ENCODE results near the gene TET2.

DNA sequence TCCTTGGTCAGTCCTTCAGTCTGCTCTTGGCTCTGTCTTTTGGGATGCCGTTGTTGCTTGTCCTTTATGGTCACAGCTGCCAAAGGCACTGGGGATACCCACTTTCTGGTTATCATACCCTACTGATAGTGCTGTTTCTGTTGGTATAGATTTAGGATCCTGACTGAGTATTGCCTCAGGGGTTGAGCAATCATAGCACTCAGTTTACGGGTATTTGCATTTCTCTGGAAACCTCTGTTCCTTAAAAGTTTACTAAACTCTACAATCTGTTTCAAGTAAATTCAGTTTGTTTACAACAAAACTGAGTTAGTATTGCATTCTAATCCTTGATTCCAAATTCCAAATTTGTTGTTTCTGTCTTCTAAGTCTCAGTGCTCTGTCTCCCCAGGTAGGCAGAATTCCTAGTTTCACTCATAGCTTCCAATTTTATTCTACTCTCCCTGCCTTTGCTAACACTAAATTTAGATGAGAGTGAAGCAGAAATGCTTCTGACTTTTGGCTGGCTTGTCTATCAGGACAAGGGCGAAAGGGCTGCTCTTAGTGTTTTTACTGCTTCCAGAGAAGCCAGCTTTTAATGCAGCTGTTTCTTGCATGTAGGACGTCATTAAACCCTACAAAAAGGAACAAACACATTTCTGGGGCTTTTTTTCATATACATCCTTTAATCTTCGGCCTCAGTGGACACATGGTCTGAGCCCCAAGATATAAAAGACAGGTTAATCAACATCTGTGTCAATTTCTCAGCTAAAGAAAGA is 17.2 kb upstream of the TET2 start:
- TF ChIP-seq, protein P1, sequence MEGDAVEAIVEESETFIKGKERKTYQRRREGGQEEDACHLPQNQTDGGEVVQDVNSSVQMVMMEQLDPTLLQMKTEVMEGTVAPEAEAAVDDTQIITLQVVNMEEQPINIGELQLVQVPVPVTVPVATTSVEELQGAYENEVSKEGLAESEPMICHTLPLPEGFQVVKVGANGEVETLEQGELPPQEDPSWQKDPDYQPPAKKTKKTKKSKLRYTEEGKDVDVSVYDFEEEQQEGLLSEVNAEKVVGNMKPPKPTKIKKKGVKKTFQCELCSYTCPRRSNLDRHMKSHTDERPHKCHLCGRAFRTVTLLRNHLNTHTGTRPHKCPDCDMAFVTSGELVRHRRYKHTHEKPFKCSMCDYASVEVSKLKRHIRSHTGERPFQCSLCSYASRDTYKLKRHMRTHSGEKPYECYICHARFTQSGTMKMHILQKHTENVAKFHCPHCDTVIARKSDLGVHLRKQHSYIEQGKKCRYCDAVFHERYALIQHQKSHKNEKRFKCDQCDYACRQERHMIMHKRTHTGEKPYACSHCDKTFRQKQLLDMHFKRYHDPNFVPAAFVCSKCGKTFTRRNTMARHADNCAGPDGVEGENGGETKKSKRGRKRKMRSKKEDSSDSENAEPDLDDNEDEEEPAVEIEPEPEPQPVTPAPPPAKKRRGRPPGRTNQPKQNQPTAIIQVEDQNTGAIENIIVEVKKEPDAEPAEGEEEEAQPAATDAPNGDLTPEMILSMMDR (conservative IDR thresholded peaks at IDR 0.05; ENCODE audit: low read length) = no peak
- no peak for TF ChIP-seq EZH2phosphoT487 (IDR thresholded peaks at IDR 0.05; ENCODE audit: borderline replicate concordance, low read depth, low read length)
